Ramos (cell line): ENCODE results near the gene PICALM.

Experiments used
- in situ Hi-C: fragments of 300-500 bp; cut with MboI; formaldehyde crosslinking; loops from one replicate; pipeline ENCODE4 v1.14.3; 2022; ENCODE audit warnings: low sequenced_read_pairs; ENCODE audit not compliant: unreplicated experiment

Gene PICALM

GRCh38 chr11:86081455-86081854, 12.6 kb upstream of the PICALM start:
- in situ Hi-C loops: no loop called here

GRCh38 chr11:86079421-86079820, 10.5 kb upstream of the PICALM start:
- in situ Hi-C loops: no loop called here

- in situ Hi-C loops: no loop called here
These were observed 5.1 kb upstream of the PICALM start for GRCh38 chr11:86073948-86074347.

- in situ Hi-C loops: no loop called here
These were observed 3.3 kb upstream of the PICALM start for GRCh38 chr11:86072211-86072610.

GRCh38 chr11:86070142-86071056, 1.5 kb upstream of the PICALM start:
- in situ Hi-C loops: no loop called here

- in situ Hi-C loops: no loop called here
These were observed 671 bp upstream of the PICALM start for GRCh38 chr11:86069408-86070101.

- in situ Hi-C loops: no loop called here
These were observed 579 bp downstream of the PICALM start for GRCh38 chr11:86068138-86068871.

GRCh38 chr11:86067851-86068137, 1.1 kb downstream of the PICALM start:
- in situ Hi-C loops: no loop called here

GRCh38 chr11:86067009-86067850, 1.7 kb downstream of the PICALM start:
- in situ Hi-C loops: no loop called here

- in situ Hi-C loops: no loop called here
These were observed 2.3 kb downstream of the PICALM start for GRCh38 chr11:86066657-86067008.

GRCh38 chr11:86066033-86066432, 2.9 kb downstream of the PICALM start:
- in situ Hi-C loops: no loop called here

- in situ Hi-C loops: no loop called here
These were observed 4.6 kb downstream of the PICALM start for GRCh38 chr11:86064220-86064803.

GRCh38 chr11:86063536-86063935, 5.3 kb downstream of the PICALM start:
- in situ Hi-C loops: no loop called here

- in situ Hi-C loops: no loop called here
These were observed 6.2 kb downstream of the PICALM start for GRCh38 chr11:86062719-86063118.

- in situ Hi-C loops: no loop called here
These were observed 7.2 kb downstream of the PICALM start for GRCh38 chr11:86061483-86062205.

GRCh38 chr11:86060544-86060943, 8.3 kb downstream of the PICALM start:
- in situ Hi-C loops: no loop called here

- in situ Hi-C loops: no loop called here
These were observed 10.5 kb downstream of the PICALM start for GRCh38 chr11:86058360-86058759.

- in situ Hi-C loops: no loop called here
These were observed 12.5 kb downstream of the PICALM start for GRCh38 chr11:86056351-86056854.
